GM23248 (cell line): ENCODE results near the gene GFPT1.

Experiments
- EZH2 ChIP-seq: fragments of 200-600 bp; sonication (generic); IDR thresholded peaks from 2 replicates; pipeline ENCODE4 v1.6.1; 2018; ENCODE audit warnings: antibody characterized with exemption, mild to moderate bottlenecking; ENCODE audit not compliant: insufficient read depth, poor library complexity, severe bottlenecking
- EZH2phosphoT487 ChIP-seq: fragments of 200-600 bp; sonication (generic); IDR thresholded peaks from 2 replicates; pipeline ENCODE4 v1.6.1; 2018; ENCODE audit warnings: antibody characterized with exemption, moderate library complexity, mild to moderate bottlenecking, low read depth; ENCODE audit not compliant: insufficient read depth

DNA sequence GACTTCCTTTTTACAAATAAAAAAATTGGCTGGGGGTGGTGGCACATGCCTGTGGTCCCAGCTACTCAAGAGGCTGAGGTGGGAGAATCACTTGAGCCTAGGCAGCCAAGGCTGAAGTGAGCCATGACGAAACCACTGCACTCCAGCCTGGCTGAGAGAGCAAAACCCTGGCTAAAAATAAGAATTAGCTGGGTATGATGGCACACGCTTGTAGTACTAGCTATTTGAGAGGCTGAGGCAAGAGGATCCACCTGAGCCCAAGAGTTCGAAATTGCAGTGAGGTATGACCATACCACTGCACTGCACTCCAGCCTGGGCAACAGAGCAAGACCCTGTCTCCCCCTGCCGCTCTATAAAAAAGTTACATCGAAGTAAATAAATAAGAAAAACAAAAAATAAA is 33.7 kb downstream of the GFPT1 start:
- TF ChIP-seq EZH2phosphoT487 (no peak), EZH2 (no peak)
